ENCODE measurements around the gene MCF2L.
"Not testable (repeated sequence)": the region's sequence is repeated elsewhere in the genome, so short reads cannot be mapped to it uniquely, and the experiment has no call there.

MCF2L gene

GRCh38 chr13:113096052-113096744 is 127.2 kb downstream of the MCF2L start:
- DNase-seq (ENCODE audit: low read depth): no peak

- DNase-seq (ENCODE audit: low read depth): no peak
These were observed 127.8 kb downstream of the MCF2L start for GRCh38 chr13:113096745-113097305.

DNA sequence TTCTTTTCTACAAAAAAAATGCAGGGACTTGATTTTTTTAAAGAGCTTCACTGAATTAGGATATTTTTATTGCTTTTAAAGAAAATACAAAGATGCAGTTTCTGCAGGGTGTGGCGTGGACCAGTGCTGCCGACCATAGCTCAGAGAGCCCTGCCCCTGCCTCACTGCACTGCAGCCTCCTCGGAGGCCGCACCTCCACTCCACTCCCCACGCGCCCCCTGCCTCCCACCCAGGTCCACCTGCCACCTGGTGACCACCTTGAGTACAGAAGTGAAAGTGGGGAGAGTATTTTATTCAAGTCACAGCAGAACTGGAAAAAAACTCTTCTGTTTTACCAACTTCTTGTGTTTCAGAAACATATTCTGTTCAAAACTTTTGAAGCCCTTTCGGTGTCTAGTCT is 128.6 kb downstream of the MCF2L start:
- no peak for DNase-seq (ENCODE audit: low read depth)

GRCh38 chr13:113098162-113098732 is 129.2 kb downstream of the MCF2L start:
- DNase-seq (ENCODE audit: low read depth): no peak

DNA sequence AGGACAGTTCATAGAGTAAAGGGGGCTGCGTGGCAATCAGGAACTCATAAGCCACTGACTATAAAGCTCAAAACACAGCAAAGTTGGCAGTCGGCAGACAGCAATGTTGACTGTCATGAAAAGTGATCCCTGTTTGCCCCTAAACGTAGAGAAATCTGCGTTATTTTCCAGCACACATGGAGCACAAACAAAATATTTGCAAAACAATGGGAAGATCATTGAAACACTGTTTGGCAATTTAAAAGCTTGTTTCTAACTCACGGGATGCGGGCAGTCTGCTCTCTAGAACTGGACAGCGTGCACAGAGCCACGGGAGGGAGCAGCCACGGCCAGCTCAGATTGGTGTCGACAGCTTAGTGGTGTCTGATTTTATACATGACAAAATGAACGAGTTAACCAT is 130.1 kb downstream of the MCF2L start:
- DNase-seq (ENCODE audit: low read depth): no peak

DNA sequence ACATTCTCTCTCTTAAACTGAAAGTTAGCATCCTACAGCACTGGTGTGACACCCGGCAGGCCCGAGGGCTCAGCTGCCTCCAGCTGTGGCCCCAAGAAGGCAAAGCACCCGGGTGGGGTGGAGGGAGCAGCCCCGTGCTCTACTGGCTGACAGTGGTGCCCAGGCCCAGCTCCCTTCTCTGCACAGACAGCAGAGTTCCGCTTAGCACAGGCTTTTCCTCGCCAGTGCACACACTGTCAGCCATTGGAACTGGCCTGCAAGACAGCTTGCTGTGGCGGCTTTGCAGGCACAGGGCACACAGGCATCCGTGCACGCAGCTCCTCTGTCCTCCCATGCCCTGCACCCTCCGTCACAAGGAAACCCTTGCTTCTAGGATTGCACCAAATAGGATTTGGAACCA is 133.3 kb downstream of the MCF2L start:
- not testable (repeated sequence) for DNase-seq (ENCODE audit: low read depth)

DNA sequence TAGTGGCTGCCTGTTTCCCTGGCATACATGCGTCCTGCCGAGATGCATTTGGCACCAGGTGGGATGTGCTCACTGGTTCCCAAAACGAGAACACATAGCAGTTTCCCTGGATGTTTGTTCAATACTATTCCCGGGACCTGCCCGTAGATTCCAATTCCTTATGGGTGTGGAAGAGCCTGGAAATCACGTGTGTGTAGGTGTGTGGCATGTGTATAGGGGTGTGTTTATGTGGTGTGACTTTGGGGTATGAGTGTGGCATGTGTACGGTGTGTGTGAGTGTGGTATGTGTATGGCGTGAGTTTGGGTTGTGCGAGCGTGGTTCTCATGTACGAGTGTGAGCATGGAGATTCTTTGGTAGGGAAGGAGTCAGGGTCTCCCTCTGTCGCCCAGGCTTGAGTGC is 133.7 kb downstream of the MCF2L start:
- no peak for DNase-seq (ENCODE audit: low read depth)

DNA sequence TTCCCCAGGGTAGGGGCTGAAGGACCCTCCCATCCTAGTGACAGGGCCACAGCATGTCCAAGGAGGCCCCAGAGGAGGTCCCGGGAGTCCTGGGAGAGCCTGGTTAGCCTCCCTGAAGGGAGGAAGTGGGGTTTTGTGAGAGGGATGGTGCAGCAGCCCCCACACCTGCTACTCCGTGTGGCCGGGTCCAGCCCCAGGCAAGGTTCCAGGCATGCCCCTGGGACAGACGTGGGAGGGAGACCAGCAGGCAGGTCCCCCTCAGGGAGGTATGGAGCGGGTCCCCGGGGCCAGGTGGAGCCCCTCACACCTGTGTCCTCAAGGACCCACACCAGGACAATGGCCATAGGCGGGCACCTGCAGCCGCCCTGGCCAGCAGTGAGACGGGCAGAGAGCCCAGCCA is 134.6 kb downstream of the MCF2L start:
- DNase-seq (ENCODE audit: low read depth): no peak

DNA sequence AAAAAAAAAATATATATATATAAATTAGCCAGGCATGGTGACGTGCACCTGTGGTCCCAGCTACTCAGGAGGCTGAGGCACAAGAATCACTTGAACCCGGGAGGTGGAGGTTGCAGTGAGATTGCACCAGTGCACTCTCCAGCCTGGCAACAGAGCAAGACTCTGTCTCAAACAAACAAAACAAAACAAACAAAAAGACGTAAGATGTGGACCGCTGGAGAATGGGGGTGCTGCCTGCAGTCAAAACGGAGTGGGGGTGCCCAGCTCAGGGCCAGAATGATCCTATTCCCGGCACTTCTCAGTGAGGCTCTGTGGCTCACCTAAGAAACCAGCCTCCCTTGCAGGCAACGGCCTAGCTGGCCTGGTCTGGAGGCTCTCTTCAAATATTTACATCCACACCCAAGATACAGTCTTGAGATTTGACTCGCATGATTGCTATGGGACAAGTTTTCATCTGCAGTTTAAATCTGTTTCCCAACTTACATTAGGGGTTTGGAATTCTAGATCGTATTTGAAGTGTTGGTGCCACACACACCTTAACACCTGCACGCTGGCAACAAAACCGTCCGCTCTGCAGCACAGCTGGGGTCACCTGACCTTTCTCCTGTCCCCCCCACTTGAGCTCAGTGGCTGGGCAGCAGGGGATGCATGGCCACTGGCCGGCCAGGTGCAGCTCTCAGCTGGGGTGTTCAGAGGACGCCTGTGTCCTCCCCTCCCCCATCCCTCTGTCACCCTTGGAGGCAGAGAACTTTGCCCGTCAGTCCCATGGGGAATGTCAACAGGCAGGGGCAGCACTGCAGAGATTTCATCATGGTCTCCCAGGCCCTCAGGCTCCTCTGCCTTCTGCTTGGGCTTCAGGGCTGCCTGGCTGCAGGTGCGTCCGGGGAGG is 136.3 kb downstream of the MCF2L start, which contains the start of gene F7:
Gene F7, plus strand, starts transcription at position 760 of the 889 bp plus-strand sequence. Its CDS starts 51 bp downstream, at position 811.
- no peak for DNase-seq (ENCODE audit: low read depth)

DNA sequence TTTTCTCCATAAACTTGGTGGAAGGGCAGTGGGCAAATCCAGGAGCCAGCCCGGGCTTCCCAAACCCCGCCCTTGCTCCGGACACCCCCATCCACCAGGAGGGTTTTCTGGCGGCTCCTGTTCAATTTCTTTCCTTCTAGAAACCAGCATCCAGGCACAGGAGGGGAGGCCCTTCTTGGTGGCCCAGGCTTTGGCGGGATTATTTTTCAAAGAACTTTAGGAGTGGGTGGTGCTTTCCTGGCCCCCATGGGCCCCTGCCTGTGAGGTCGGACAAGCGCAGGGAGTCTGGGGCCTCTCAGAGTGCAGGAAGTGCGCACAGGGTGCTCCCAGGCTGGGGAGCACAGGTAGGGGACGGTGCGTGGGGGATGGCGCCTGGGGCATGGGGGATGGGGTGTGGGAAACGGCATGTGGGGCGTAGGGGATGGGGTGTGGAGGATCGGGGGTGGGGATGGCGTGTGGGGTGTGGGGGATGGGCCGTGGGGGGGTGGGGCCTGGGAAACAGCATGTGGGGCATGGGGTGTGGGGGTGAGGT is 137.0 kb downstream of the MCF2L start:
- DNase-seq (ENCODE audit: low read depth): no peak

GRCh38 chr13:113106711-113107351 is 137.8 kb downstream of the MCF2L start:
- DNase-seq (ENCODE audit: low read depth): no peak

DNA sequence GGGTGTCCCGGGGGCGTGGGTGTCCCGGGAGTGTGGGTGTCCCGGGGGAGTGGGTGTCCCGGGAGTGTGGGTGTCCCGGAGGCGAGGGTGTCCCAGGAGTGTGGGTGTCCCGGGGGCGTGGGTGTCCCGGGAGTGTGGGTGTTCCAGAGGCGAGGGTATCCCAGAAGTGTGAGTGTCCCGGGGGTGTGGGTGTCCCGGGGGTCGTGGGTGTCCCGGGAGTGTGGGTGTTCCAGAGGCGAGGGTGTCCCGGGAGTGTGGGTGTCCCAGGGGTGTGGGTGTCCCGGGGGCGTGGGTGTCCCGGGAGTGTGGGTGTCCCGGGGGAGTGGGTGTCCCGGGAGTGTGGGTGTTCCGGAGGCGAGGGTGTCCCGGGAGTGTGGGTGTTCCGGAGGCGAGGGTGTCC is 139.5 kb downstream of the MCF2L start:
- not testable (repeated sequence) for DNase-seq (ENCODE audit: low read depth)

DNA sequence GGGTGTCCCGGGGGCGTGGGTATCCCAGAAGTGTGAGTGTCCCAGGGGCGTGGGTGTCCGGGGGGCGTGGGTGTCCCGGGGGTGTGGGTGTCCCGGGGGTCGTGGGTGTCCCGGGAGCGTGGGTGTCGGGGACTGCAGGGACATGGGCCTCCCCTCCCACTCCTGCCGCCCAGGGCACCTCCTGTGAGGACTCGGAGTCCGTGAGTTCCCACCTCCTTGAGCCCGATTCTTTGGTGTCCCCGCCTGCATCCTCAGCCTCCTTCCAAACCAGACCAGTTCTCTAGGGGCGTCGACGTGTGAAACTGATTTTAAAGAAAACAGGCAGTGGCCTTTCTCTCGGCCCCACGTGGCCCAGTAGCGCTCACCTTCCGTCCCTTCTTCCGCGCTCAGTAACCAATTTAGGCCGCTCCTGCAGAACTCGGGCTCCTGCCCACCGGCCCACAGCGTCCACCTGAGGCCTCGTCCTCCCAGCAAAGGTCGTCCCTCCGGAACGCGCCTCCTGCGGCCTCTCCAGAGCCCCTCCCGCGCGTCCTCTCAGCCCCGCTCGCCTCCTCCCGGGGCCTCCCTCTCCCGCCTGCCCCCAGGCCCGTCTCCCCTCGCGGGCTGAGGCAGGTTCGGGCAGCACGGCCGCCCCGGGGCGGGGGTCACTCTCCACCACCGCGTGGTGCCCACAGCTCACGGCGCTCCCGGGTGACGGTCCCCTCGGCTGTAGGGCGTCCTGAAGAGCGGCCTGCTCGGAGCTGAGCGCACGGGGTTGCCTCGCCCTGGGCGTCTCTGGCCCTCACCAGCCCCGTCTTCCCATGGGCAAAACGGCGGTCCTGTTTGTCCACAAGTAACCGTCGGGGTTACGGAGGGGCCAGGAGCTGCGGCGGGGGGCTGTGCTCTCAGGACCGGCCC is 140.4 kb downstream of the MCF2L start:
- no peak for DNase-seq (ENCODE audit: low read depth)

GRCh38 chr13:113110048-113110851 is 141.2 kb downstream of the MCF2L start:
- DNase-seq (ENCODE audit: low read depth): no peak

DNA sequence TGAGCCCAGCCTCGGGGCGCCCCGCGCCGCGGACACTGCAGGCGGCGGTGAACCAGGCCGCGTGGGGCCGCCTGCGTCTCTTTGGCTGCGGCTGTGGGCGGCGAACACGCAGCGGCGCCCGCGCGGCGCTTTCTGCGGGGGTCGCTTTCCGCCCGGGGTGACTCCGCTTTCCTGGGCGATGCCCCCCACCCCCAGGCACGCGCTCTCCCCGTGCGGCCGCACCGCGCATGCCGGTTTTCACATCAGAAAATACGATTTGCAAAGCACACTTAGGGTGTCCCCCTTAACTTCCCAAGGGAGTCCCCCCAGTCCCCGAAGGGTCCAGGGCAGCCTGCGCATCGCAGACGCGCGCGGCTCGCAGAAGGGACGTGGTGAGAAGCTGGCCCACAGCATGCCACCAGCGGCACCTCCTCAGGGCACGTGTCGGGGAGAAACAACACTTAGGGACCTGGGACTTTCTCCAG is 141.9 kb downstream of the MCF2L start:
- no peak for DNase-seq (ENCODE audit: low read depth)

DNA sequence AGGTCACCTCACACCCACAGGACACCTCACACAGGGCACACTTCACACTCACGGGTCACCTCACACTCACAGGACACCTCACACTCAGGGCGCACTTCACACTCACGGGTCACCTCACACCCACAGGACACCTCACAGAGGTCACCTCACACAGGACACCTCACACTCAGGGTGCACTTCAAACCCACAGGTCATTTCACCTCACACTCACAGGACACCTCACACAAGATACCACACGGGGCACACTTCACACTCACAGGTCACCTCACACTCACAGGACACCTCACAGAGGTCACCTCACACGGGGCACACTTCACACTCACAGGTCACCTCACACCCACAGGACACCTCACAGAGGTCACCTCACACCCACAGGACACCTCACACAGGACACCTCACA is 142.8 kb downstream of the MCF2L start:
- DNase-seq (ENCODE audit: low read depth): not testable (repeated sequence)

DNA sequence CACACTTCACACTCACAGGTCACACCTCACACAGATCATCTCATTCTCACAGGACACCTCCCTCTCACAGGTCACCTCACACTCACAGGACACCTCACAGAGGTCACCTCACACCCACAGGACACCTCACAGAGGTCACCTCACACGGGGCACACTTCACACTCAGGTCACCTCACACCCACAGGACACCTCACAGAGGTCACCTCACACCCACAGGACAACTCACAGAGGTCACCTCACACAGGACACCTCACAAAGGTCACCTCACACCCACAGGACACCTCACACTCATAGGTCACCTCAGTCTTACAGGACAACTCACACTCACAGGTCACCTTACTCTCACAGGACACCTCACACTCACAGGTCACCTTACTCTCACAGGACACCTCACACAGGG is 143.5 kb downstream of the MCF2L start:
- DNase-seq (ENCODE audit: low read depth): not testable (repeated sequence)

DNA sequence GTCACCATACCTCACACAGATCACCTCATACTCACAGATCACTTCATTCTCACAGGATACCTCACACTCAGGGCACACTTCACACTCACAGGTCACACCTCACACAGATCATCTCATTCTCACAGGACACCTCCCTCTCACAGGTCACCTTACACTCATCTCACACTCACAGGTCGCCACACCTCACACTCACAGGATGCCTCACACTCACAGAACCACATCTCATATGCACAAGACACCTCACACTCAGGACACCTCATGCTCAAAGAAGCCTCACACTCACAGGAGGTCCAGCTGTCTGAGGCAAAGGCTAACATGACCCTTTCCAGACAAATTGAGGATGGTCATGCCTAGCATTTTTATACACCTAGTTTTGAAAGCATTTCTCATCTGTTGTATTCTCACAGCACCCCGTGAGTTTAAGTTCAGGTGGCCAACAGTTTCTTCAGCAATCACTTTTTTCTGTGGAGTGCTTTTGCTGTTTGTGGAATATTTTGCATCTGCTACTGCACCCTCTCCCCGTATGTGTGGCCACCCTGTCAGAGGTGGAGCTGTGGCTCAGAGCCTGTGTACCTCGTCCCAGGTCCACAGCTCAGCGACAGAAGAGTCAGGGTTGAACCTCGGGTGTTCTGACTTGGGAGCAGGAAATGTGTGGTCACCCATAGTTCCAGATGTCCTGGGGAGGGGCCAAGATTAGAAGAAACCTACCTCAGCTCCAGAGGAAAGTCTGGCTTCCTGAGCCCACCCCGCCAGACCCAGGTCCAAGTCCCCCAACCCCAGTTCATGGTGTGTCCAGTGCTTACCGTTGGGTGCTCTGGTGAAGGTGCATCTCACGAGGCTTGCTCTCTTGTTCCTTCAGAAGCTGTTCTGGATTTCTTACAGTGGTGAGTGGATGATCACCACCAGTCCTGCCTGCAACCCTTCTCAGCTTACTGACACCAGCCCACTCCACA is 144.2 kb downstream of the MCF2L start:
- DNase-seq (ENCODE audit: low read depth): no peak

Data from T follicular helper cell (primary cell).